CD14-positive monocyte (primary cell): ENCODE data around the gene DPPA5. TPM values are rescaled to one million over a fixed set of nuclear protein-coding genes. Genes with fewer than 3 reads are reported as not detected.

Experiments used
- DNase-seq, 3 donors: peaks; one replicate each; pipeline ENCODE4 v3.0.0-alpha.2; 2011 to 2022
- H2AFZ ChIP-seq: 2 replicates; pipeline ENCODE4 v1.6.0; 2012; ENCODE audit warnings: mild to moderate bottlenecking, low read depth, low read length, inconsistent platforms; ENCODE audit not compliant: insufficient read depth, poor library complexity, severe bottlenecking
- H3K27ac ChIP-seq, 2 donors: 1 replicate in 1 of 2; 2 replicates in 1 of 2; pipeline ENCODE4 v1.5.1; 2012 to 2013; ENCODE audit warnings: low read length in 2 of 2, control low read depth in 1 of 2, inconsistent platforms in 1 of 2, low read depth in 1 of 2, mild to moderate bottlenecking in 1 of 2
- H3K27me3 ChIP-seq, 2 donors: one replicate each; pipeline versions ENCODE4 v1.6.0 to v1.6.1; 2011 to 2013; ENCODE audit warnings: low read length in 2 of 2; ENCODE audit not compliant: control insufficient read depth in 2 of 2, insufficient read depth in 2 of 2
- H3K36me3 ChIP-seq, 2 donors: replicated peaks in 1 of 2; 1 replicate in 1 of 2; 2 replicates in 1 of 2; pipeline versions ENCODE4 v1.5.1 to v1.6.1; 2012 to 2013; ENCODE audit warnings: low read length in 2 of 2, control low read depth in 1 of 2, inconsistent platforms in 1 of 2, mild to moderate bottlenecking in 1 of 2; ENCODE audit not compliant: insufficient read depth in 2 of 2, control insufficient read depth in 1 of 2
- H3K4me1 ChIP-seq, 2 donors: 1 replicate in 1 of 2; 2 replicates in 1 of 2; pipeline versions ENCODE4 v1.5.1 to v1.6.1; 2012 to 2013; ENCODE audit warnings: low read length in 2 of 2, control low read depth in 1 of 2, inconsistent platforms in 1 of 2, mild to moderate bottlenecking in 1 of 2, moderate library complexity in 1 of 2; ENCODE audit not compliant: insufficient read depth in 2 of 2, control insufficient read depth in 1 of 2
- H3K4me2 ChIP-seq: replicated peaks from 2 replicates; pipeline ENCODE3; 2012; ENCODE audit warnings: low read length, moderate library complexity, mild to moderate bottlenecking; ENCODE audit not compliant: poor library complexity, severe bottlenecking; ENCODE audit errors: extremely low read depth
- H3K4me3 ChIP-seq, 3 experiments: fragments of 200-600 bp in 1 of 3; sonication (generic) in 1 of 3; replicated peaks in 1 of 3; 1 replicate in 2 of 3; 2 replicates in 1 of 3; pipeline ENCODE4 v1.5.1; 2011 to 2013; ENCODE audit warnings: low read length in 3 of 3, mild to moderate bottlenecking in 3 of 3, control low read depth in 2 of 3, low read depth in 2 of 3, inconsistent platforms in 1 of 3, moderate library complexity in 1 of 3
- H3K79me2 ChIP-seq: 2 replicates; pipeline ENCODE4 v1.6.0; 2012; ENCODE audit warnings: mild to moderate bottlenecking, control low read depth, inconsistent platforms, low read length, moderate library complexity; ENCODE audit not compliant: insufficient read depth
- H3K9ac ChIP-seq: 2 replicates; pipeline ENCODE4 v1.6.0; 2017; ENCODE audit warnings: low read length, mild to moderate bottlenecking; ENCODE audit not compliant: insufficient read depth, poor library complexity, severe bottlenecking
- H3K9me3 ChIP-seq, 2 donors: replicated peaks in 1 of 2; 1 replicate in 1 of 2; 2 replicates in 1 of 2; pipeline versions ENCODE4 v1.5.1 to v1.6.1; 2012 to 2013; ENCODE audit warnings: low read length in 2 of 2, control low read depth in 1 of 2; ENCODE audit not compliant: control insufficient read depth in 1 of 2, insufficient read depth in 1 of 2
- H4K20me1 ChIP-seq: 2 replicates; pipeline ENCODE4 v1.6.0; 2012; ENCODE audit warnings: mild to moderate bottlenecking, low read length, control low read depth, moderate library complexity; ENCODE audit not compliant: insufficient read depth
- H3K27ac Mint-ChIP-seq, 7 donors: one replicate each; pipeline ENCODE4 v1.8.0; 2020; ENCODE audit warnings: mild to moderate bottlenecking in 7 of 7, mixed read lengths in 7 of 7, moderate library complexity in 6 of 7, inconsistent platforms in 2 of 7
- H3K27me3 Mint-ChIP-seq, 3 donors: one replicate each; pipeline ENCODE4 v1.8.0; 2021 to 2022; ENCODE audit warnings: low read depth in 3 of 3, mild to moderate bottlenecking in 3 of 3, mixed read lengths in 3 of 3, moderate library complexity in 3 of 3, inconsistent platforms in 1 of 3
- H3K36me3 Mint-ChIP-seq, 2 donors: one replicate each; pipeline ENCODE4 v1.8.0; 2020; ENCODE audit warnings: mixed read lengths in 2 of 2, inconsistent platforms in 1 of 2, mild to moderate bottlenecking in 1 of 2
- H3K4me1 Mint-ChIP-seq: one replicate; pipeline ENCODE4 v1.8.0; 2020; ENCODE audit warnings: mild to moderate bottlenecking, mixed read lengths
- H3K4me3 Mint-ChIP-seq, 2 donors: one replicate each; pipeline ENCODE4 v1.8.0; 2020; ENCODE audit warnings: mild to moderate bottlenecking in 2 of 2, mixed read lengths in 2 of 2, moderate library complexity in 1 of 2
- H3K9me3 Mint-ChIP-seq, 7 donors: one replicate each; pipeline ENCODE4 v1.8.0; 2020 to 2022; ENCODE audit warnings: mixed read lengths in 7 of 7, mild to moderate bottlenecking in 6 of 7, moderate library complexity in 6 of 7, inconsistent platforms in 2 of 7
- CTCF ChIP-seq: fragments of 200-600 bp; IDR thresholded peaks from one replicate; pipeline ENCODE4 v1.8.0; 2022; ENCODE audit warnings: antibody characterized with exemption, mild to moderate bottlenecking
- WGBS: methylation state at CpG from one replicate; pipeline ENCODE4 v1.1.5; 2013; ENCODE audit warnings: missing lambda C conversion rate; ENCODE audit not compliant: insufficient coverage; 5-methylcytosine and 5-hydroxymethylcytosine counted together
- intact Hi-C, 2 donors: fragments of 100-400 bp; cut with micrococcal nuclease; formaldehyde crosslinking; loops; one replicate each; pipeline versions ENCODE4 v1.15.0 to v1.15.1; 2023
- polyA plus RNA-seq, 3 donors: library from polyadenylated mRNA; depleted of rRNA in 1 of 3; unstranded in 2 of 3; stranded (reverse) in 1 of 3; fragments of 300-500 nt in 2 of 3; fragments of >200 nt in 1 of 3; fragmentation: Illumina TruSeq in 2 of 3; gene quantifications; 1 replicate in 2 of 3; 2 replicates in 1 of 3; pipeline ENCODE4 v1.2.3, GENCODE V29; 2012 to 2021

The DPPA5 gene
- polyA plus RNA-seq, 3 donors, result not detected

- Mint-ChIP-seq H3K4me1 (no peaks in the 10 kb centered on the region), H3K9me3 (no peaks in the 10 kb centered on the region)
Observed at GRCh38 chr6:73342174-73342573, 11.9 kb downstream of the DPPA5 start.

GRCh38 chr6:73341335-73341734, 12.7 kb downstream of the DPPA5 start:
- Histone ChIP-seq H3K27ac (no peak overlapping the region), H3K9me3 (no peaks in the 10 kb centered on the region), H3K4me3 (no peak overlapping the region), H3K27me3 (no peaks in the 10 kb centered on the region), H3K9ac (no peak overlapping the region), H3K79me2 (no peaks in the 10 kb centered on the region), H3K36me3 (no peaks in the 10 kb centered on the region), H3K4me2 (no peak overlapping the region), H2AFZ (no peak overlapping the region), H3K4me1 (no peaks in the 10 kb centered on the region), H4K20me1 (no peaks in the 10 kb centered on the region)
- no peaks in the 10 kb centered on the region for H3K4me1 Mint-ChIP-seq
- H3K4me3 Mint-ChIP-seq, result no peak overlapping the region
- H3K27me3 Mint-ChIP-seq, result peaks cover 4 to 9% (median 6%) of the 10 kb centered on the region in 3 donors
- H3K36me3 Mint-ChIP-seq, result no peaks in the 10 kb centered on the region
- intact Hi-C loops, result no loop called here
- no peak for DNase-seq
- WGBS, result no CpG with 5 or more reads among the region's 1 CpG
- TF ChIP-seq CTCF, result no peak
- no peak overlapping the region for H3K27ac Mint-ChIP-seq
- H3K9me3 Mint-ChIP-seq, result no peaks in the 10 kb centered on the region

More at GRCh38 chr6:73342174-73342573, 11.9 kb downstream of the DPPA5 start:
- no peak overlapping the region for H3K9ac ChIP-seq
- H4K20me1 ChIP-seq, result no peaks in the 10 kb centered on the region
- no peaks in the 10 kb centered on the region for H3K4me1 ChIP-seq
- H3K4me2 ChIP-seq, result no peak overlapping the region
- H2AFZ ChIP-seq, result no peak overlapping the region
- no peak for TF ChIP-seq CTCF
- H3K79me2 ChIP-seq, result no peaks in the 10 kb centered on the region
- H3K27me3 ChIP-seq, result peaks cover under 1 to 6% of the 10 kb centered on the region in 2 donors
- WGBS, result no CpG with 5 or more reads among the region's 5 CpGs
- no peaks in the 10 kb centered on the region for H3K36me3 ChIP-seq
- Mint-ChIP-seq H3K27ac (no peak overlapping the region), H3K4me3 (no peak overlapping the region), H3K36me3 (no peaks in the 10 kb centered on the region), H3K27me3 (peaks cover 7 to 11% (median 10%) of the 10 kb centered on the region in 3 donors)
- H3K4me3 ChIP-seq, result no peak overlapping the region
- no peak overlapping the region for H3K27ac ChIP-seq
- no peaks in the 10 kb centered on the region for H3K9me3 ChIP-seq
- no peak for DNase-seq
- intact Hi-C loops, result no loop called here
